PC-3 (cell line): ENCODE results near the gene TPCN2.

ENCODE experiments used
- CTCF ChIP-seq: fragments of 300-600 bp; sonication (generic); conservative IDR thresholded peaks from 2 replicates; pipeline ENCODE4 v1.5.1; 2017; ENCODE audit warnings: antibody characterized with exemption, low read depth, mild to moderate bottlenecking, low read length
- EZH2phosphoT487 ChIP-seq: fragments of 300-600 bp; sonication (generic); IDR thresholded peaks from 2 replicates; pipeline ENCODE4 v1.6.1; 2018; ENCODE audit warnings: mild to moderate bottlenecking, antibody characterized with exemption, low read length, borderline replicate concordance

DNA sequence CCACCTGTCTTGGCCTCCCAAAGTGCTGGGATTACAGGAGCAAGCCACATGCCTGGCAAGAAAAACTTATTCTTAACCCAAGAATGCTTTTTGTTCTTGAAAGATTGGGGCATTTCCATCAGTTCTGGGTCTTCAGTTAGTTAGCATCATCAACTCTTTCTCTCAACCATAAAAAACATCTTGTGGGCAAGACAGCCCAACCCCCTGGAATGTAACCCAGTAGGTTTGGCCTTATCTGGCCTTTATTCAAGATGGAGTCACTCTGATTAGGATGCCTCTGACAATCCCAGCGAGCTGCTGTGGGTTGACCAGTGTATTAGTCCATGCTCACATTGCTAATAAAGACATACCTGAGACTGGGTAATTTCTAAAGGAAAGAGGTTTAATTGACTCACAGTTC lies 9.2 kb upstream of the TPCN2 start:
- TF ChIP-seq CTCF (no peak), EZH2phosphoT487 (no peak)
